Measurements from ENCODE around the gene PASD1. TPM values are rescaled to one million over a fixed set of nuclear protein-coding genes. Genes with fewer than 3 reads are reported as not detected.

Gene PASD1
- total and polyA plus RNA-seq, 8 donors: not detected

DNA sequence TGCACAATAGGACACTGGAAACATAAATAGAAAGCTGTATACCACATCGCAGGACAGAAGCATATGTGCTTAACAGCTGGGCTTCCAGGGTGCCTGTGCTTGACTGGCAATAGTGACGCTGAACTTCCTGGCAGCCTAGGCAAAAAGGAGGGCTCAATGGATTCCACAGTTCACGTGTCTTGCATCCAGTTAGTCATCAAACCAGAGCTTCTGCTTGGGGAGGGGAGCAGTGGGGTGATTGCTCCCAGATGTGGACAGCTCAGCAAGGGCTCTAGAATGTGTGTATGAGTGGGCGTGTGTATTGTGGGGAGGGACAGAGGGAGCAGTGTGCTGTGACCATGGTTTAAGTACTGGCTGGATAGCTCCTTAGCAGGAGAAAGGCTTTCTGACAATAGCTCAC is 134.0 kb downstream of the PASD1 start:
- Histone ChIP-seq H3K27me3 (no peaks in the 10 kb centered on the region), H3K27ac (no peak overlapping the region), H3K4me3 (no peak overlapping the region), H3K4me1 (no peaks in the 10 kb centered on the region), H3K36me3 (no peaks in the 10 kb centered on the region), H3K9me3 (no peaks in the 10 kb centered on the region)
- WGBS, 2 donors: 59 to 60% methylated on average over 4 of the region's 4 CpGs
- DNase-seq (no peak), ATAC-seq (peak in 3 of 4 donors; percentile 24 to 54 (median 40)), FAIRE-seq (no peak)
- TF ChIP-seq CTCF (IDR thresholded peaks at IDR 0.05): no peak
- intact Hi-C loops (cut with DNase I): no loop called here

DNA sequence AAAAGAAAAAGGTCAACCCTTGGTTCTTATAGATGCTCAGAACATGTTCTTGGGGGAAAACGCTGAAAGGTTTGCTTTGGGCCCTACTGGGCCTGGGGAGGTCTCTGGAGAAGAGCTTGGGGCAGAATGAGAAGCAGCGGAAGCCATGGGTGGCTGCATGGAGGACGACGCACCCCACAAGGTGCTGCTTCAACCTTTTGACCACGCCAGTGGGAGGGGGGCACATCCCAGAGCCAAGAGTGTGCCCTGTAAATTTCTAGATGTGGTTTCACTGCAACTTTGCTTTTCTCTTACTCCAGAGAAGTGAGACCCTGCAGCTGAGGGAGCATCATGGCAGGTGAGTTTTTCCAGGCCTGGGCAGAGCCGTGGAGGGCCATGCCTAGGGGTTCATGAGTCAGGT is 135.0 kb downstream of the PASD1 start:
- H3K9me3 ChIP-seq: no peaks in the 10 kb centered on the region
- 68 to 80% methylated on average over 6 of the region's 6 CpGs for WGBS, 2 donors
- H3K27me3 ChIP-seq: no peaks in the 10 kb centered on the region
- FAIRE-seq (no peak), DNase-seq (no peak), ATAC-seq (no peak)
- no peak for TF ChIP-seq CTCF (IDR thresholded peaks at IDR 0.05)
- no peaks in the 10 kb centered on the region for H3K4me1 ChIP-seq
- no peaks in the 10 kb centered on the region for H3K36me3 ChIP-seq
- no peak overlapping the region for H3K27ac ChIP-seq
- intact Hi-C loops (cut with DNase I): no loop called here
- no peak overlapping the region for H3K4me3 ChIP-seq

DNA sequence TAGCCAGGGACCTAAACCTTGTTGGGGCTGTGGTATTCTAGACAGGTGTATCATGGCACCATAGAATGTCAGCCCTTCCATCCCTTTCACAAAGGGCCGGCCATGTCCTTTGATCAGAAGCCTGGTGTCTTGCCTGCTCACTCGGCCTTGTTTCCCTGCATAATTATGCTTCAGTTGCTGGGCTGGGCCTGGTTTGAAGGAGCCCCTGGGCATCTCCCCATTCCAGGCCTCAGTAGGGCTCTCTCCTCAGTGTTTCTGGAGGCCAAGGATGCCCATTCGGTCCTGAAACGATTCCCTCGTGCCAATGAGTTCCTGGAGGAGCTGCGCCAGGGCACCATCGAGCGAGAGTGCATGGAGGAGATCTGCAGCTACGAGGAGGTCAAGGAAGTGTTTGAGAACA is 136.3 kb downstream of the PASD1 start:
- 79 to 83% methylated on average over 9 of the region's 9 CpGs for WGBS, 2 donors
- no peaks in the 10 kb centered on the region for H3K36me3 ChIP-seq
- FAIRE-seq: no peak
- no peak for TF ChIP-seq CTCF (IDR thresholded peaks at IDR 0.05)
- H3K4me3 ChIP-seq: no peak overlapping the region
- DNase-seq: no peak
- H3K27me3 ChIP-seq: no peaks in the 10 kb centered on the region
- no peak overlapping the region for H3K27ac ChIP-seq
- no peaks in the 10 kb centered on the region for H3K9me3 ChIP-seq
- intact Hi-C loops (cut with DNase I): no loop called here
- ATAC-seq: no peak
- H3K4me1 ChIP-seq: no peaks in the 10 kb centered on the region

DNA sequence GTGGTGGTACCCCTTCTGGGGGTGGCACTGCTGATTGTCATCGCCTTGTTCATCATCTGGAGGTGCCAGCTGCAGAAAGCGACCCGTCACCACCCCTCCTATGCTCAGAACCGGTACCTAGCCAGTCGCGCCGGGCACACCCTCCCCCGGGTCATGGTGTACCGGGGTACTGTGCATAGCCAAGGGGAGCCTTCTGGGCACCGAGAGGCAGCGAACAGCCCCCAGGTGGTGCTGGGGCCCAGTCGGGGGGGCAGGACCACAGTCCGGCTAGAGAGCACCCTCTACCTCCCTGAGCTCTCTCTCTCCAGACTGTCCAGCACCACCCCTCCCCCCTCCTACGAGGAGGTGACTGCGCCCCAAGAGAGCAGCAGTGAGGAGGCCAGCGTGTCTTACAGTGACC is 137.1 kb downstream of the PASD1 start:
- ATAC-seq: no peak
- no peaks in the 10 kb centered on the region for H3K27me3 ChIP-seq
- WGBS, 2 donors: 79 to 87% methylated on average over 15 to 16 of the region's 16 CpGs
- intact Hi-C loops (cut with DNase I): no loop called here
- H3K27ac ChIP-seq: no peak overlapping the region
- no peaks in the 10 kb centered on the region for H3K4me1 ChIP-seq
- H3K36me3 ChIP-seq: no peaks in the 10 kb centered on the region
- no peak for TF ChIP-seq CTCF (IDR thresholded peaks at IDR 0.05)
- no peak for FAIRE-seq
- H3K4me3 ChIP-seq: no peak overlapping the region
- no peaks in the 10 kb centered on the region for H3K9me3 ChIP-seq
- no peak for DNase-seq

GRCh38 chrX:151701071-151701470 is 137.6 kb downstream of the PASD1 start:
- 90 to 97% methylated on average over 4 of the region's 4 CpGs for WGBS, 2 donors
- DNase-seq (no peak), ATAC-seq (no peak), FAIRE-seq (no peak)
- Histone ChIP-seq H3K36me3 (no peaks in the 10 kb centered on the region), H3K27me3 (no peaks in the 10 kb centered on the region), H3K4me3 (no peak overlapping the region), H3K9me3 (no peaks in the 10 kb centered on the region), H3K27ac (no peak overlapping the region), H3K4me1 (no peaks in the 10 kb centered on the region)
- no peak for TF ChIP-seq CTCF (IDR thresholded peaks at IDR 0.05)
- intact Hi-C loops (cut with DNase I): no loop called here

All from pancreas (tissue), 10 donors.